ENCODE data around the gene GNAT1.
"Not testable (repeated sequence)": the region's sequence is repeated elsewhere in the genome, so short reads cannot be mapped to it uniquely, and the experiment has no call there.

Gene GNAT1

DNA sequence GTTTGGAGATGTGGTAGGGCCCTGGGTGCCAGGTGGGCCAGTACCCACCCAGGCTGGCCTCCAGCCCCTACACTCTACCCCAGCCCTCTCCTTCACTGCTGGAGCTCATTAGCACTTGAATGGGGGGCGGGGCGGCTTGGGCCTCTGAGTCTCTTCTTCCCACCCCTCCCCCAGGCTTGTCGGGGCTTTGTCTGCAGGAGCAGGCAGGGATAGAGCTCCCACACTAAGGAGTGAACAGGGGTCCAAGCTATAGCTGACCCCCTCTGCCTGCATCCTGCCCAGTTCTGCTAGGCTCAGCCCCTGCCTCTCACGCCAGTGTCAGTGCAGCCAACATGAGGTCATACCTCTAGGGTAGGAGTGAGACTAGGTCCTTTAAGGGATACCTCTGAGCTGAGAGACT, 49.8 kb downstream of the GNAT1 start:
- TF ChIP-seq, protein P1, sequence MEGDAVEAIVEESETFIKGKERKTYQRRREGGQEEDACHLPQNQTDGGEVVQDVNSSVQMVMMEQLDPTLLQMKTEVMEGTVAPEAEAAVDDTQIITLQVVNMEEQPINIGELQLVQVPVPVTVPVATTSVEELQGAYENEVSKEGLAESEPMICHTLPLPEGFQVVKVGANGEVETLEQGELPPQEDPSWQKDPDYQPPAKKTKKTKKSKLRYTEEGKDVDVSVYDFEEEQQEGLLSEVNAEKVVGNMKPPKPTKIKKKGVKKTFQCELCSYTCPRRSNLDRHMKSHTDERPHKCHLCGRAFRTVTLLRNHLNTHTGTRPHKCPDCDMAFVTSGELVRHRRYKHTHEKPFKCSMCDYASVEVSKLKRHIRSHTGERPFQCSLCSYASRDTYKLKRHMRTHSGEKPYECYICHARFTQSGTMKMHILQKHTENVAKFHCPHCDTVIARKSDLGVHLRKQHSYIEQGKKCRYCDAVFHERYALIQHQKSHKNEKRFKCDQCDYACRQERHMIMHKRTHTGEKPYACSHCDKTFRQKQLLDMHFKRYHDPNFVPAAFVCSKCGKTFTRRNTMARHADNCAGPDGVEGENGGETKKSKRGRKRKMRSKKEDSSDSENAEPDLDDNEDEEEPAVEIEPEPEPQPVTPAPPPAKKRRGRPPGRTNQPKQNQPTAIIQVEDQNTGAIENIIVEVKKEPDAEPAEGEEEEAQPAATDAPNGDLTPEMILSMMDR (IDR thresholded peaks at IDR 0.05; ENCODE audit: low read depth, low read length), result no peak
- DNase-seq (ENCODE audit: low read depth, low spot score), result no peak
- in situ Hi-C loops (cut with HindIII; ENCODE audit: low sequenced_read_pairs), result no loop called here
- H3K4me3 ChIP-seq (ENCODE audit: low read depth, low read length), result no peak overlapping the region

DNA sequence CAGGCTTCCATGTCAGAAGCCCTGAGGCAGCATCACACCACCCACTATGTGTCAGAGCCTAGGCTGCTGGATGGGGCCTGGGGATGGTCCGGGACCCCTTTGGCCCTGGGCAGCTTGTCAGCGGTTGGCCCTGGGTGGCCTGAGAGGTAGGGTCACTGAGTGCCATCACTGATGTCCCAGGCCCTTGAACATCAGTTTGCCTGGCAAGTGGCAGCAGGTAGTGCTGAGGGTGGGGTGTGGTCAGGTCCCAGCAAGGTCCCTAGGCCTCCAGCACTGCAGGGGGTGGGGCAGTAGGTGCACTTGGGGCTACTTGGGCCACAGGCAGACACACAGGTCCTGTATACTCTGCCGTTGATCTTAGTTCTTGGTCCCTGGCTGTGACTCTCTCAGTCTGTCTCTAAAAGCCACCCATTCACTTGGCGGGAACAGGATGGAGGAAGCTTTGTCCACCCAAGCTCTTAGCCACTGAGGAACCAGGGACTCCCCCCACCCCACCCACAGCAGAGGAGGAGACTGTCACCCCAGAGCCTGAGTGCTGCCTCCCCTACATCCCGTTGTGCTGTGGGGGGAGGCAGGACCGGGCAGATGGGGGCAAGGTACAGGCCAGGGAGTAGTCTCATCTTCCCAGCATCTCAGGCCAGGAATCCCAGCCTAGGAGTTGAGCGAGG, 50.4 kb downstream of the GNAT1 start:
- no peak overlapping the region for H3K4me3 ChIP-seq (ENCODE audit: low read depth, low read length)
- no peak for DNase-seq (ENCODE audit: low read depth, low spot score)
- in situ Hi-C loops (cut with HindIII; ENCODE audit: low sequenced_read_pairs), result no loop called here

DNA sequence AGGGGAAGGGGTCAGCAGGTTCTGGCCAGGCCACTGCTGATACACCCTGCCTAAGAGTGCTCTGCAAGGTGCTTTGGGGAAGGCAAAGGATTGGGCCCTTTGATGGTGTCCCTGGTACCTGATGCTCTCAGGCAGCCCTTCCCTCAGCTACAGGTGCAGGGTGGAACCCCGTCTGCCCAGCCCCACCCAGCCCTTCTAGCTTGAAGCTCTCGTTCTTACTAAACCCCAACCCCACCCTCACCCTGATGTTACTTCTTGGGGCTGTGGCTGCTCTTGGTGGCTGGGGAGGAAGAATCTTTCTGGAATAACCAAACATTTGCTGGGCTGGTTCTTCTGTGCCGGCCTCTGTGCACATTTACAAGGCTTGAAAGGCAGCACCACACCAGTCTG, 51.0 kb downstream of the GNAT1 start:
- in situ Hi-C loops (cut with HindIII; ENCODE audit: low sequenced_read_pairs), result no loop called here
- TF ChIP-seq, protein P1 (IDR thresholded peaks at IDR 0.05; ENCODE audit: low read depth, low read length), result no peak
- no peak overlapping the region for H3K4me3 ChIP-seq (ENCODE audit: low read depth, low read length)
- DNase-seq (ENCODE audit: low read depth, low spot score), result no peak

More for the DNA sequence above, 50.4 kb downstream of the GNAT1 start:
- TF ChIP-seq, protein P1 (IDR thresholded peaks at IDR 0.05; ENCODE audit: low read depth, low read length), result no peak

DNA sequence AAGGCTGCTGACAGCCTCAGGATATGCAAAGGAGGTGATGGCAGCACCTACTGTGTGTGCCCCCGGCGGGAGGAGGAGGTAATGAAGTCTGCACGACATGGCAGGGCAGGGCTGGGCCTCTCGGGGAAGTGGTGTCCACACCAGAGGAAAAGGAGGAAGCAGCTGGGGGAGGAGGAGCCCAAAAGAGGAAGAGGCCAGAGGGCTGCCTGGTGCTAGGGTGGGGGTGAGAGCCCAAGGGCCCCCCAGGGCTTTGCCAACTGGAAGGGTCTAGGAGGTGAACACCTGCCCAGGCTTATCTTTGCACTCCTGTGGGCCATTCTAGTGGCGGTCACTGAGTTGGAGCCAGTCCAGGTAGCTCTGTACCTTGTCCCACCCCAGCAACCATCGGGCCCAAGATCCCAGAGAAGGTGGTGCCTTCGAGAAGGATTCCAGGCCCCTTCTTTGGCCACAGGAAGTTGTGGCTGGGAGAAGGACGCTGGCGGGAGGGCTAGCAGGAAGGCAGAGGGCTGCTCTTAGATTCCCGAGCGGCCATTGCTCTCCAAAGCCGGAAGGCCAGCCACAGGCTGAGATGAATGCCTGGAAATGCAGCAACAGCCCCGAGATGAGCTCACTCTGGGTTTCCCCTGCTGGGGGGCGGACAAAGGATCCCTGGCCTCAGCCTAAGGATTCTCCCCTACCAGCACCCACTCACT, 51.6 kb downstream of the GNAT1 start:
- peak; percentile 55 for DNase-seq (ENCODE audit: low read depth, low spot score)
- no peak overlapping the region for H3K4me3 ChIP-seq (ENCODE audit: low read depth, low read length)
- in situ Hi-C loops (cut with HindIII; ENCODE audit: low sequenced_read_pairs), result no loop called here
- TF ChIP-seq, protein P1 (IDR thresholded peaks at IDR 0.05; ENCODE audit: low read depth, low read length), result no peak

DNA sequence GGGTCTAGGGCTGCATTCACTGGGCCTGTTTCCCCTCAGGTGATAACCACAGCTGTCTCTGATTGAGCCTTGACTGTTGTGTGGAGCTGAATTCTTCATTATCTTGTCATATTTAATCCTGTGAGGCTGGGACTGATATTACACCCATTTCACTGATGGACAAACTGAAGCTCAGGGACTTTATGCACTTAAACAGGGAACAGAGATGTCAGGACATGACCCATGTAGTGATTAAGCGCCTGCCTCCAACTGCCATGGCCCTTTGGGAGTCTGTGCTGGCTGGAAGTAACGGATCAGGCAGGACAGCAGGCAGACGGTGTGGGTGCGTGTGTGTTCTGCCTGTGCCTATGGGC, 52.1 kb downstream of the GNAT1 start:
- no peak for DNase-seq (ENCODE audit: low read depth, low spot score)
- H3K4me3 ChIP-seq (ENCODE audit: low read depth, low read length), result no peak overlapping the region
- TF ChIP-seq, protein P1 (IDR thresholded peaks at IDR 0.05; ENCODE audit: low read depth, low read length), result no peak
- in situ Hi-C loops (cut with HindIII; ENCODE audit: low sequenced_read_pairs), result no loop called here

DNA sequence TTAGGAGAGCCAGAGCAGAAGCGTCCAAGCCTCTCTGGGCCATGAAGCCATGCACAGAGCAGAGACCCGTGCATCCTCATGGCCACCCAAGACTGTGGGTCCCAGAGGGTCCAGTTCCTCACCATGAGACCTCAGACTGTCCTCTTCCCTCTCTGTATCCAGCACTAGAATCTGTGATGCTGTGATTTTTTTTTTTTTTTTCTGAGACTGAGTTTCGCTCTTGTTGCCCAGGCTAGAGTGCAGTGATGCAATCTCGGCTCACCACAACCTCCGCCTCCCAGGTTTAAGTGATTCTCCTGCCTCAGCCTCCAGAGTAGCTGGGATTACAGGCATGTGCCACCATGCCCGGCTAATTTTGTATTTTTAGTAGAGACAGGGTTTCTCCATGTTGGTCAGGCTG, 53.4 kb downstream of the GNAT1 start:
- DNase-seq (ENCODE audit: low read depth, low spot score); in situ Hi-C loops (cut with HindIII; ENCODE audit: low sequenced_read_pairs); H3K4me3 ChIP-seq (ENCODE audit: low read depth, low read length): not testable (repeated sequence)

DNA sequence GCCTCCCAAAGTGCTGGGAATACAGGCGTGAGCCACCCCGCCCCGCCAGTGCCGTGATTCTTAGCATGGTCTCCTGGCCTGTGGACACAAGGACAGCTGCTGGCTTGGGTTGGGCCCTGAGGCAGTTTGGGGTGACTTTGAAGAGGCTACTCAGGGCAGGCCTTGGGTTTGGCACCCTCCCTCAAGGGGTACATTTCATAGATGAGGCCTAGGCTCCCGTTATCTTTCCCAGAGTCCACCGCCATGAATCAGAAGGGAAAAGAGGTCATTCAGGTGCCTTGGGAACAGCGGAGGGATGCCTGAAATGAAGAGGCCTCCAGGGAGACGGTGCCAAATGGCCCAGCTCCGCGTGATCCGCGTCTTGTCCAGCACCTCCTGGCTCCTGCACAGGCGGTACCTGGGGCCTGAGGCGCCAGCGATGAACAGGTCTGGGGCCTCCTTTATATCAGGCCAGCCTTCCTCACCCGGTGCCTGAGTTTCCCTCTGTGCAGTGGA, 53.9 kb downstream of the GNAT1 start:
- no peak for DNase-seq (ENCODE audit: low read depth, low spot score)
- peak overlapping the region; percentile 22 for H3K4me3 ChIP-seq (ENCODE audit: low read depth, low read length)
- in situ Hi-C loops (cut with HindIII; ENCODE audit: low sequenced_read_pairs), result no loop called here
- TF ChIP-seq, protein P1 (IDR thresholded peaks at IDR 0.05; ENCODE audit: low read depth, low read length), result no peak

Measured in astrocyte of the spinal cord (primary cell).